ENCODE measurements around the gene CRP.

Gene CRP, protein sequence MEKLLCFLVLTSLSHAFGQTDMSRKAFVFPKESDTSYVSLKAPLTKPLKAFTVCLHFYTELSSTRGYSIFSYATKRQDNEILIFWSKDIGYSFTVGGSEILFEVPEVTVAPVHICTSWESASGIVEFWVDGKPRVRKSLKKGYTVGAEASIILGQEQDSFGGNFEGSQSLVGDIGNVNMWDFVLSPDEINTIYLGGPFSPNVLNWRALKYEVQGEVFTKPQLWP

GRCh38 chr1:159714529-159714928 lies at the start of gene CRP:
Gene CRP, minus strand, starts transcription at chr1:159714589. Its CDS starts 104 bp downstream, at chr1:159714485.
- no peak within 1 kb of the TSS for H3K9ac ChIP-seq (ENCODE audit: low read depth in 1 of 2, low read length in 2 of 2)
- H3K4me3 ChIP-seq (ENCODE audit: low read length in 2 of 2): no peak within 1 kb of the TSS
- no peak within 1 kb of the TSS for H3K27ac ChIP-seq (ENCODE audit: low read depth in 2 of 2, low read length in 2 of 2)
- H3K36me3 ChIP-seq (ENCODE audit: control insufficient read depth in 2 of 2, insufficient read depth in 2 of 2, low read length in 2 of 2): no peaks in the 10 kb centered on the region
- no peaks in the 10 kb centered on the region for H3K27me3 ChIP-seq (ENCODE audit: control insufficient read depth in 2 of 2, insufficient read depth in 2 of 2, low read length in 2 of 2)
- no peaks in the 10 kb centered on the region for H3K9me3 ChIP-seq (ENCODE audit: control insufficient read depth in 2 of 2, low read length in 2 of 2)
- H3K4me1 ChIP-seq (ENCODE audit: control insufficient read depth in 2 of 2, insufficient read depth in 2 of 2, low read length in 2 of 2): no peaks in the 10 kb centered on the region

GRCh38 chr1:159763686-159764085 lies 49.3 kb upstream of the CRP start:
- H3K27me3 ChIP-seq (ENCODE audit: control insufficient read depth in 2 of 2, insufficient read depth in 2 of 2, low read length in 2 of 2): no peaks in the 10 kb centered on the region
- no peak overlapping the region for H3K27ac ChIP-seq (ENCODE audit: low read depth in 2 of 2, low read length in 2 of 2)
- H3K36me3 ChIP-seq (ENCODE audit: control insufficient read depth in 2 of 2, insufficient read depth in 2 of 2, low read length in 2 of 2): no peaks in the 10 kb centered on the region
- H3K4me1 ChIP-seq (ENCODE audit: control insufficient read depth in 2 of 2, insufficient read depth in 2 of 2, low read length in 2 of 2): no peaks in the 10 kb centered on the region
- H3K9ac ChIP-seq (ENCODE audit: low read depth in 1 of 2, low read length in 2 of 2): no peak overlapping the region
- H3K9me3 ChIP-seq (ENCODE audit: control insufficient read depth in 2 of 2, low read length in 2 of 2): no peaks in the 10 kb centered on the region
- no peak overlapping the region for H3K4me3 ChIP-seq (ENCODE audit: low read length in 2 of 2)

- H3K27ac ChIP-seq (ENCODE audit: low read depth in 2 of 2, low read length in 2 of 2): no peak overlapping the region
- H3K36me3 ChIP-seq (ENCODE audit: control insufficient read depth in 2 of 2, insufficient read depth in 2 of 2, low read length in 2 of 2): no peaks in the 10 kb centered on the region
- no peak overlapping the region for H3K9ac ChIP-seq (ENCODE audit: low read depth in 1 of 2, low read length in 2 of 2)
- peaks cover 0 to 10% of the 10 kb centered on the region in 2 donors for H3K4me1 ChIP-seq (ENCODE audit: control insufficient read depth in 2 of 2, insufficient read depth in 2 of 2, low read length in 2 of 2)
- H3K4me3 ChIP-seq (ENCODE audit: low read length in 2 of 2): no peak overlapping the region
- H3K27me3 ChIP-seq (ENCODE audit: control insufficient read depth in 2 of 2, insufficient read depth in 2 of 2, low read length in 2 of 2): no peaks in the 10 kb centered on the region
- H3K9me3 ChIP-seq (ENCODE audit: control insufficient read depth in 2 of 2, low read length in 2 of 2): no peaks in the 10 kb centered on the region
Measured at GRCh38 chr1:159756397-159756796, 42.0 kb upstream of the CRP start.

DNA sequence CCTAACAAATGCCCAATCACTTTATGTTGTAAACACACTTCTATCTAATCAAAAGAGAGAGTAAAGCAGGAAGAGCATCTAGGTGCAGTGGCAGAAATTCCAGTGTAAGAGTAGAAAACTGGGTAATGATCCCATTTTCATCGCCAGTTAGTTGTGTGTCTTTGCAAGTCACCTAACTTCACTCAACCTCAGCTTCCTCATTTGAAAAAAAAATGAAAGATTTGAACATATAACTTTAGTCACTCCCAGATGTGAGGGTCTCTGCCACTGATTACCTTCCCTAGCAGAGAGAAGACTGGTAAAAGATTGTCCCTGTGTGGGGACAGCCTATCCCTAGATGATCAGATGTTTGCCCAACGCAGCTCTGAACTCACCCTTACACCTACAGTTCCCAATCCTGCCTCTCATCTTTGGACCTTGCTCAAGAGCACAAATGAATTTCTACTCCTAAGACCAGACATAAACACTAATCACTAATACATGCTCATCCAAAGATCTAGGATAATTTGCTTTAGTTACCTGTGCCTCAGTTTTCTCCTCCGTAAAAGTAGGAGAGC lies 41.1 kb upstream of the CRP start:
- no peaks in the 10 kb centered on the region for H3K27me3 ChIP-seq (ENCODE audit: control insufficient read depth in 2 of 2, insufficient read depth in 2 of 2, low read length in 2 of 2)
- H3K4me3 ChIP-seq (ENCODE audit: low read length in 2 of 2): no peak overlapping the region
- H3K9me3 ChIP-seq (ENCODE audit: control insufficient read depth in 2 of 2, low read length in 2 of 2): no peaks in the 10 kb centered on the region
- H3K36me3 ChIP-seq (ENCODE audit: control insufficient read depth in 2 of 2, insufficient read depth in 2 of 2, low read length in 2 of 2): no peaks in the 10 kb centered on the region
- peaks cover 0 to 10% of the 10 kb centered on the region in 2 donors for H3K4me1 ChIP-seq (ENCODE audit: control insufficient read depth in 2 of 2, insufficient read depth in 2 of 2, low read length in 2 of 2)
- H3K27ac ChIP-seq (ENCODE audit: low read depth in 2 of 2, low read length in 2 of 2): no peak overlapping the region
- H3K9ac ChIP-seq (ENCODE audit: low read depth in 1 of 2, low read length in 2 of 2): no peak overlapping the region

- H3K27ac ChIP-seq (ENCODE audit: low read depth in 2 of 2, low read length in 2 of 2): peak overlapping the region; percentile 75 to 78
- H3K9ac ChIP-seq (ENCODE audit: low read depth in 1 of 2, low read length in 2 of 2): no peak overlapping the region
- H3K9me3 ChIP-seq (ENCODE audit: control insufficient read depth in 2 of 2, low read length in 2 of 2): no peaks in the 10 kb centered on the region
- peaks cover 0 to 10% of the 10 kb centered on the region in 2 donors for H3K4me1 ChIP-seq (ENCODE audit: control insufficient read depth in 2 of 2, insufficient read depth in 2 of 2, low read length in 2 of 2)
- no peaks in the 10 kb centered on the region for H3K36me3 ChIP-seq (ENCODE audit: control insufficient read depth in 2 of 2, insufficient read depth in 2 of 2, low read length in 2 of 2)
- no peaks in the 10 kb centered on the region for H3K27me3 ChIP-seq (ENCODE audit: control insufficient read depth in 2 of 2, insufficient read depth in 2 of 2, low read length in 2 of 2)
- peak overlapping the region in 1 of 2 donors; percentile 31 for H3K4me3 ChIP-seq (ENCODE audit: low read length in 2 of 2)
Measured at GRCh38 chr1:159753386-159753785, 39.0 kb upstream of the CRP start.

GRCh38 chr1:159752135-159752580 lies 37.8 kb upstream of the CRP start:
- Histone ChIP-seq H3K4me3 (ENCODE audit: low read length in 2 of 2) (no peak overlapping the region), H3K27me3 (ENCODE audit: control insufficient read depth in 2 of 2, insufficient read depth in 2 of 2, low read length in 2 of 2) (no peaks in the 10 kb centered on the region), H3K9ac (ENCODE audit: low read depth in 1 of 2, low read length in 2 of 2) (no peak overlapping the region), H3K4me1 (ENCODE audit: control insufficient read depth in 2 of 2, insufficient read depth in 2 of 2, low read length in 2 of 2) (peaks cover 0 to 10% of the 10 kb centered on the region in 2 donors), H3K9me3 (ENCODE audit: control insufficient read depth in 2 of 2, low read length in 2 of 2) (no peaks in the 10 kb centered on the region), H3K36me3 (ENCODE audit: control insufficient read depth in 2 of 2, insufficient read depth in 2 of 2, low read length in 2 of 2) (no peaks in the 10 kb centered on the region), H3K27ac (ENCODE audit: low read depth in 2 of 2, low read length in 2 of 2) (no peak overlapping the region)

GRCh38 chr1:159751031-159751430 lies 36.6 kb upstream of the CRP start:
- no peak overlapping the region for H3K4me3 ChIP-seq (ENCODE audit: low read length in 2 of 2)
- H3K36me3 ChIP-seq (ENCODE audit: control insufficient read depth in 2 of 2, insufficient read depth in 2 of 2, low read length in 2 of 2): no peaks in the 10 kb centered on the region
- H3K4me1 ChIP-seq (ENCODE audit: control insufficient read depth in 2 of 2, insufficient read depth in 2 of 2, low read length in 2 of 2): peaks cover 0 to 10% of the 10 kb centered on the region in 2 donors
- H3K27me3 ChIP-seq (ENCODE audit: control insufficient read depth in 2 of 2, insufficient read depth in 2 of 2, low read length in 2 of 2): no peaks in the 10 kb centered on the region
- no peak overlapping the region for H3K9ac ChIP-seq (ENCODE audit: low read depth in 1 of 2, low read length in 2 of 2)
- H3K27ac ChIP-seq (ENCODE audit: low read depth in 2 of 2, low read length in 2 of 2): no peak overlapping the region
- H3K9me3 ChIP-seq (ENCODE audit: control insufficient read depth in 2 of 2, low read length in 2 of 2): no peaks in the 10 kb centered on the region

GRCh38 chr1:159750621-159751020 lies 36.2 kb upstream of the CRP start:
- H3K27me3 ChIP-seq (ENCODE audit: control insufficient read depth in 2 of 2, insufficient read depth in 2 of 2, low read length in 2 of 2): no peaks in the 10 kb centered on the region
- H3K4me1 ChIP-seq (ENCODE audit: control insufficient read depth in 2 of 2, insufficient read depth in 2 of 2, low read length in 2 of 2): peaks cover 0 to 10% of the 10 kb centered on the region in 2 donors
- no peaks in the 10 kb centered on the region for H3K36me3 ChIP-seq (ENCODE audit: control insufficient read depth in 2 of 2, insufficient read depth in 2 of 2, low read length in 2 of 2)
- H3K9ac ChIP-seq (ENCODE audit: low read depth in 1 of 2, low read length in 2 of 2): no peak overlapping the region
- H3K4me3 ChIP-seq (ENCODE audit: low read length in 2 of 2): no peak overlapping the region
- no peak overlapping the region for H3K27ac ChIP-seq (ENCODE audit: low read depth in 2 of 2, low read length in 2 of 2)
- H3K9me3 ChIP-seq (ENCODE audit: control insufficient read depth in 2 of 2, low read length in 2 of 2): no peaks in the 10 kb centered on the region

- Histone ChIP-seq H3K27ac (ENCODE audit: low read depth in 2 of 2, low read length in 2 of 2) (no peak overlapping the region), H3K9ac (ENCODE audit: low read depth in 1 of 2, low read length in 2 of 2) (no peak overlapping the region), H3K4me3 (ENCODE audit: low read length in 2 of 2) (no peak overlapping the region), H3K4me1 (ENCODE audit: control insufficient read depth in 2 of 2, insufficient read depth in 2 of 2, low read length in 2 of 2) (peaks cover 0 to 10% of the 10 kb centered on the region in 2 donors), H3K36me3 (ENCODE audit: control insufficient read depth in 2 of 2, insufficient read depth in 2 of 2, low read length in 2 of 2) (no peaks in the 10 kb centered on the region), H3K27me3 (ENCODE audit: control insufficient read depth in 2 of 2, insufficient read depth in 2 of 2, low read length in 2 of 2) (no peaks in the 10 kb centered on the region), H3K9me3 (ENCODE audit: control insufficient read depth in 2 of 2, low read length in 2 of 2) (no peaks in the 10 kb centered on the region)
Measured at GRCh38 chr1:159749630-159750029, 35.2 kb upstream of the CRP start.

GRCh38 chr1:159748370-159748769 lies 34.0 kb upstream of the CRP start:
- peaks cover 0 to 5% of the 10 kb centered on the region in 2 donors for H3K4me1 ChIP-seq (ENCODE audit: control insufficient read depth in 2 of 2, insufficient read depth in 2 of 2, low read length in 2 of 2)
- H3K36me3 ChIP-seq (ENCODE audit: control insufficient read depth in 2 of 2, insufficient read depth in 2 of 2, low read length in 2 of 2): no peaks in the 10 kb centered on the region
- H3K27ac ChIP-seq (ENCODE audit: low read depth in 2 of 2, low read length in 2 of 2): no peak overlapping the region
- H3K4me3 ChIP-seq (ENCODE audit: low read length in 2 of 2): no peak overlapping the region
- no peaks in the 10 kb centered on the region for H3K27me3 ChIP-seq (ENCODE audit: control insufficient read depth in 2 of 2, insufficient read depth in 2 of 2, low read length in 2 of 2)
- no peaks in the 10 kb centered on the region for H3K9me3 ChIP-seq (ENCODE audit: control insufficient read depth in 2 of 2, low read length in 2 of 2)
- H3K9ac ChIP-seq (ENCODE audit: low read depth in 1 of 2, low read length in 2 of 2): no peak overlapping the region
